ENCODE measurements around the gene MAML3. TPM values are rescaled to one million over a fixed set of nuclear protein-coding genes. Genes with fewer than 3 reads are reported as not detected.

MAML3 gene
- total and polyA plus RNA-seq, 2 of the 13 experiments (the other 11 are each of a cell fraction or from before 2014, with no cell fraction given) = 0.05 to 0.13 TPM

DNA sequence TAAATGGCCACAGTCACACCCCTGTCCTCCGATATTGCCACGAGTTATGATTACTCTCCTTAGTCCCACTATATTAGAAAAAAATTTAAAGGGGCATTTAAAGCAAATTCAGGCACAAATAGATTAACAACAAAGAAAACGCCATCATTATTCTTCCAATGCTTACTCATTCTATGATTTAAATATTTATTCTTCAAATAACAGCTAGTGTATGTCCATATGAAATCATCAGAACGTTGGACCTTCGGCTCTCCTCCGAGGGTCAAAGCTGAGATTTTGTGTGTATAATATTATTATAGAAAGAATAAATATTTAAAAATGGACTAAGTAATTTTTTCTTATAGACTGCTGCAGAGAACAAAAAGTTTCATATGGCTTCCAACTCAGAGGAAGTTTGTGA is 122.9 kb downstream of the MAML3 start (continued):
- TF ChIP-seq, protein P1, sequence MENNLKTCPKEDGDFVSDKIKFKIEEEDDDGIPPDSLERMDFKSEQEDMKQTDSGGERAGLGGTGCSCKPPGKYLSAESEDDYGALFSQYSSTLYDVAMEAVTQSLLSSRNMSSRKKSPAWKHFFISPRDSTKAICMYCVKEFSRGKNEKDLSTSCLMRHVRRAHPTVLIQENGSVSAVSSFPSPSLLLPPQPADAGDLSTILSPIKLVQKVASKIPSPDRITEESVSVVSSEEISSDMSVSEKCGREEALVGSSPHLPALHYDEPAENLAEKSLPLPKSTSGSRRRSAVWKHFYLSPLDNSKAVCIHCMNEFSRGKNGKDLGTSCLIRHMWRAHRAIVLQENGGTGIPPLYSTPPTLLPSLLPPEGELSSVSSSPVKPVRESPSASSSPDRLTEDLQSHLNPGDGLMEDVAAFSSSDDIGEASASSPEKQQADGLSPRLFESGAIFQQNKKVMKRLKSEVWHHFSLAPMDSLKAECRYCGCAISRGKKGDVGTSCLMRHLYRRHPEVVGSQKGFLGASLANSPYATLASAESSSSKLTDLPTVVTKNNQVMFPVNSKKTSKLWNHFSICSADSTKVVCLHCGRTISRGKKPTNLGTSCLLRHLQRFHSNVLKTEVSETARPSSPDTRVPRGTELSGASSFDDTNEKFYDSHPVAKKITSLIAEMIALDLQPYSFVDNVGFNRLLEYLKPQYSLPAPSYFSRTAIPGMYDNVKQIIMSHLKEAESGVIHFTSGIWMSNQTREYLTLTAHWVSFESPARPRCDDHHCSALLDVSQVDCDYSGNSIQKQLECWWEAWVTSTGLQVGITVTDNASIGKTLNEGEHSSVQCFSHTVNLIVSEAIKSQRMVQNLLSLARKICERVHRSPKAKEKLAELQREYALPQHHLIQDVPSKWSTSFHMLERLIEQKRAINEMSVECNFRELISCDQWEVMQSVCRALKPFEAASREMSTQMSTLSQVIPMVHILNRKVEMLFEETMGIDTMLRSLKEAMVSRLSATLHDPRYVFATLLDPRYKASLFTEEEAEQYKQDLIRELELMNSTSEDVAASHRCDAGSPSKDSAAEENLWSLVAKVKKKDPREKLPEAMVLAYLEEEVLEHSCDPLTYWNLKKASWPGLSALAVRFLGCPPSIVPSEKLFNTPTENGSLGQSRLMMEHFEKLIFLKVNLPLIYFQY (CRISPR knock-in tag; IDR thresholded peaks at IDR 0.05; ENCODE audit: borderline replicate concordance) = no peak
- TF ChIP-seq SALL2 (CRISPR knock-in tag; IDR thresholded peaks at IDR 0.05) = no peak
- no peak for TF ChIP-seq ZNF383 (CRISPR knock-in tag; IDR thresholded peaks at IDR 0.05; ENCODE audit: borderline replicate concordance)
- no peak for TF ChIP-seq NFKBIZ (CRISPR knock-in tag; IDR thresholded peaks at IDR 0.05)
- TF ChIP-seq, protein P2, sequence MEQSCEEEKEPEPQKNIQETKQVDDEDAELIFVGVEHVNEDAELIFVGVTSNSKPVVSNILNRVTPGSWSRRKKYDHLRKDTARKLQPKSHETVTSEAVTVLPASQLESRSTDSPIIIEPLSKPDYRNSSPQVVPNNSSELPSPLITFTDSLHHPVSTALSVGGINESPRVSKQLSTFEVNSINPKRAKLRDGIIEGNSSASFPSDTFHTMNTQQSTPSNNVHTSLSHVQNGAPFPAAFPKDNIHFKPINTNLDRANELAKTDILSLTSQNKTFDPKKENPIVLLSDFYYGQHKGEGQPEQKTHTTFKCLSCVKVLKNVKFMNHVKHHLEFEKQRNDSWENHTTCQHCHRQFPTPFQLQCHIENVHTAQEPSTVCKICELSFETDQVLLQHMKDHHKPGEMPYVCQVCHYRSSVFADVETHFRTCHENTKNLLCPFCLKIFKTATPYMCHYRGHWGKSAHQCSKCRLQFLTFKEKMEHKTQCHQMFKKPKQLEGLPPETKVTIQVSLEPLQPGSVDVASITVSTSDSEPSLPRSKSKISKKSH (CRISPR knock-in tag; IDR thresholded peaks at IDR 0.05; ENCODE audit: borderline replicate concordance) = no peak
- TF ChIP-seq CEBPG (CRISPR knock-in tag; IDR thresholded peaks at IDR 0.05) = no peak
- no peak for TF ChIP-seq ZBTB3 (CRISPR knock-in tag; IDR thresholded peaks at IDR 0.05; ENCODE audit: borderline replicate concordance, low read depth)
- no peak for TF ChIP-seq SUZ12 (IDR thresholded peaks at IDR 0.05; ENCODE audit: low read depth, low read length)
- TF ChIP-seq ZNF44 (CRISPR knock-in tag; IDR thresholded peaks at IDR 0.05) = no peak
- no peak for TF ChIP-seq ZNF589 (CRISPR knock-in tag; conservative IDR thresholded peaks at IDR 0.05)

All from HepG2 (cell line).